ENCODE results near the gene OR10A3.

Gene OR10A3

DNA sequence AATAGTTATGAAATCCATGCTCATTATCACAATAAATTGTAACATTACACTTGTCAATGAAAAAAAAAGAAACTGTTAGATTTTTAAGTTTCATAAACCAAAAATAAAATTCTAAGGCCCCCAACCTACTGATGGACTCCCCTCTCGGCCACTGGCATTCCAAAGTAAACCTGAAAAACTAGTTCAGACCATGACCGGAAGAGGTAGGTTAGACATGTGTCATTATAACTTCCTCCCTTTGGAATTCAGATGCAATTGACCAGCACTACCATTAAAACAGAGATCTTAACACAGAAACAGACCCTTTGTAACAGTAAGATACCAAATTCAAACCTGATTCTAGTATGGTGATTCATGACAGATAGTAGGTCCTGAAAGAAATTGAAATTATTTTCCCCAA, 23.4 kb downstream of the OR10A3 start:
- TF ChIP-seq JUND (IDR thresholded peaks at IDR 0.05; ENCODE audit: low read depth): no peak
- in situ Hi-C loops (cut with HindIII; ENCODE audit: low pct_unique_long_range_greater_than_20kb, low sequenced_read_pairs): no loop called here
- peak in 1 of 2 experiments; percentile 10 for DNase-seq (ENCODE audit: low read depth in 1 of 2, low spot score in 1 of 2)

DNA sequence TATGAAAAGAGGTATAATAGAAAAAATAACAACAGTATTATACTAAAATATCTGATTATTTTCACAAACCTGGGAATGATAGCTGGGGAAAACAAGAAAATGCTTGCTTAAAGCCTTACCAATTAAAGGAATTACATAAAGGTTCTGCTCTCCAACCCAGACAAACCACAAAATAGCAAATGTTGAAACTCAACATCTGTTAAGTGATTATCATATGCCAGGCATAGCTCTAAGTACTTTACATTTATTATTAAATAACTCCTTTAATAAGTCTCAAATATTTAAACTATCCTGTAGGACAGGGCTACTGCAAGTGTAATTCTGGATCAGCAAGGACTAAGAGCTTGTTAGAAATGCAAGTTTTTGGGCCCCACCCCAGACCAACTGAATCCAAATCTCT, 30.5 kb downstream of the OR10A3 start:
- TF ChIP-seq JUND (IDR thresholded peaks at IDR 0.05; ENCODE audit: low read depth): no peak
- in situ Hi-C loops (cut with HindIII; ENCODE audit: low pct_unique_long_range_greater_than_20kb, low sequenced_read_pairs): no loop called here
- DNase-seq (ENCODE audit: low read depth in 1 of 2, low spot score in 1 of 2): no peak

DNA sequence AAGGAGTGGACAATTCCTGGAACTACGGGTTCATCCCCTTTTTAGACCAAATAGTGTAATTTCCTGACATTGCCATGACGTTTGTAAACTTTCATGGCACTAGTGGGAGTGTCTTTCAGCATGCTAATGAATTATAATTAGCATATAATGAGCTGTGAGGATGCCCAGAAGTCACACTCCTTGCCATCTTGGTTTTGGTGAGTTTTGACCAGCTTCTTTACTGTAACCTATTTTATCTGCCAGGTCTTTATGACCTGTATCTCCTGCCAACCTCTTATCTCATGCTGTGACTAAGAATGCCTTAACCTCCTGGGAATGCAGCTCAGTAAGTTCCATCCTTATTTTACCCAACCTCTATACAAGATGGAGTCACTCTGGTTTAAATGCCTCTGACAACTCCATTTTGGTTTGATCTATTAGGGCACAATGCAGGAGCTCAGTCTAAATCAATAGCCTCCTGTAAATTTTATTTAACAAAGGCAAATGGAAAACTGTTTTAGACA, 31.2 kb downstream of the OR10A3 start:
- in situ Hi-C loops (cut with HindIII; ENCODE audit: low pct_unique_long_range_greater_than_20kb, low sequenced_read_pairs): no loop called here
- no peak for TF ChIP-seq JUND (IDR thresholded peaks at IDR 0.05; ENCODE audit: low read depth)
- no peak for DNase-seq (ENCODE audit: low read depth in 1 of 2, low spot score in 1 of 2)

DNA sequence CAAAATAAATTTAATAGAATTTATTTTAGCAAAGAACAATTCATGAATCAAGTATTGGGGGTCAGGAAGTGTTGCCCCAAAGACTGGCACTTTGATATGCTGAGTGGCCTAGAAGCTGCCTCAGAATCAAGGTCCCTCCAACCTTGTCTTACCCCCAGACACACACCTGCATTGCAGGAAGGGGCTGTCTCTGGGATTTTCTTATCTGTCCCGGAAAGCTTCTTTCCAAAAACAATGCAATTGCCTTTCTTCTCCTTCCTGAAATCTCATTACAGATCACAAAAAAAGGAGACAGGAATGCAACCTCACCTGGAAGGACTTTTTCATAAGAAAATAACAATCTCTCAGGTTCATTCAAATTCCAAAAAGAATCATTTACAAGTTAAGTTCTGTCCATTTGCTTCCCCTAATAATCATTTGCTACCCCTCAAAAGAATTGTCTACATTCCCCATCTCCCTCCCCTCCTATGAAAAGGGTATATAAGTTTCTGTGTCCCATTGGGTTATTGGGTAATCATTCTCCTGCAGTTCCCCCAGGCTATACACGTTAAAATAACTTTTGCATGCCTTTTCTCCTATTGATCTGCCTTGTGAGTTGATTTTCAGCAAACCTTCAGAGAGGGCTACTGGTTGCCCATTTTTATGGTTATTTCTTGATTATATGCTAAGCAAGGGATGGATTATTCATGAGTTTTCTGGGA, 31.8 kb downstream of the OR10A3 start:
- in situ Hi-C loops (cut with HindIII; ENCODE audit: low pct_unique_long_range_greater_than_20kb, low sequenced_read_pairs): no loop called here
- DNase-seq (ENCODE audit: low read depth in 1 of 2, low spot score in 1 of 2): no peak
- no peak for TF ChIP-seq JUND (IDR thresholded peaks at IDR 0.05; ENCODE audit: low read depth)

DNA sequence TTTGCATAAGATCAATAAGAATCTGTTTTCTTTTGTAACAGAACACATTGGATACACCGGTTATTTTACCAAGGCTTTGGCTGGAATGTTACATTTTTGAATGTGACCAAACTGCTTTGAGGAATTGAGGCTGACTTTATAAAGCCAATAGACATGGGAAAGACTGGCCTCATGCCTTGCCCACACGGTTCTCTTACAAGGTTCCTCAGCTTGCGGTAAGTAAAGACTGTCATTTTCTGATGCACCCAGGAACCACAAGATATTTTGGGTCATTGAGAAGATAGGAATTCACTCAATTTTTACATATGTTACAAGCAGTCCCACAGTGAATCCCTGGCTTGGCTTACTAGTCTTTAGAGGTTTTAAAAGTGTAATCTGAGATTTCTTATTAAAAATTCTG, 34.4 kb downstream of the OR10A3 start:
- in situ Hi-C loops (cut with HindIII; ENCODE audit: low pct_unique_long_range_greater_than_20kb, low sequenced_read_pairs): no loop called here
- no peak for DNase-seq (ENCODE audit: low read depth in 1 of 2, low spot score in 1 of 2)
- no peak for TF ChIP-seq JUND (IDR thresholded peaks at IDR 0.05; ENCODE audit: low read depth)

- no peak for DNase-seq (ENCODE audit: low read depth in 1 of 2, low spot score in 1 of 2)
- in situ Hi-C loops (cut with HindIII; ENCODE audit: low pct_unique_long_range_greater_than_20kb, low sequenced_read_pairs): no loop called here
- no peak for TF ChIP-seq JUND (IDR thresholded peaks at IDR 0.05; ENCODE audit: low read depth)
Measured at GRCh38 chr11:7906481-7906880, 35.0 kb downstream of the OR10A3 start.

DNA sequence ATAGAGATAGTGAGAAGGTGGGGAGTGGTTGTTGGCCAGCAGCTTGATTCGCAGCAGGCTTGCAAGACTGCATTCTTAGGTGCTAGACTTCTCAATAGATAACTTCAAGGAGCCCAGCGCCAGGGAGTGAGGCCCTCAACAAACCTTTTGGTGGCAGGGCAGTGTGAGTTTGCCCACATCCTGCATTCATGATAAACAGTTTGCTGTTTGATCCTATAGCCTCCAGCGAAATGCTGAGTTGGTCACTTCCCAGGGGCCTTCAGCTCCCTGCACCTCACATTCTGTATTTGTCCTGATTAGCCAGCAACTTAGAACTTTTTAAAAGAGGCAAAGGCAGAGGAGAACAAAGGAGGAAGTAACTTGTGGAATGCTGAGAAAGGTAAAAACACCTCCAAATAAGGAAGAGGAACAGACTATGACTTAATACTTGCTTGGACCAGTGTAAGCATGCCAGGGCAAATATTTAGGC, 35.5 kb downstream of the OR10A3 start:
- in situ Hi-C loops (cut with HindIII; ENCODE audit: low pct_unique_long_range_greater_than_20kb, low sequenced_read_pairs): no loop called here
- no peak for TF ChIP-seq JUND (IDR thresholded peaks at IDR 0.05; ENCODE audit: low read depth)
- peak in 1 of 2 experiments; percentile 66 for DNase-seq (ENCODE audit: low read depth in 1 of 2, low spot score in 1 of 2)

DNA sequence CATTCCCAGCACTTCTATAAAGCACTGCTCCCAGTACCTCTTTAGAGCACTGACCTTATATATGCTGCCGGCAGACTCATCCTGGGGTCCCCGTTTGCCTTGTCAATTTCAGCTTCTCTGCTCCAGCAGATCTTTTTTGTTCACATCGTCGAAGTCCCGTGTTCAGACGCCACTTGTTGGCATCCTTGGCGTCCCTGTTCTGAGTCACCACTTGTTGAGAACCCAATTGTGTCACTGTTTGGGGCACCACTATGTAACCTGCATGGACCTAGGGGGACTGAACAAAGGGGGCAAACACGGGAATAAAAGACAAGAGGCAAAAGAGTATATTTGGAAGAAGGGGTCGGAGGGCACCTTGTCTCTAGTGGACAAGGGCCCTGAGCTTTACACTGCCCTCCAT, 36.0 kb downstream of the OR10A3 start:
- in situ Hi-C loops (cut with HindIII; ENCODE audit: low pct_unique_long_range_greater_than_20kb, low sequenced_read_pairs): no loop called here

GRCh38 chr11:7904917-7905316, 36.6 kb downstream of the OR10A3 start:
- peak in 1 of 2 experiments; percentile 39 for DNase-seq (ENCODE audit: low read depth in 1 of 2, low spot score in 1 of 2)
- in situ Hi-C loops (cut with HindIII; ENCODE audit: low pct_unique_long_range_greater_than_20kb, low sequenced_read_pairs): no loop called here
- TF ChIP-seq JUND (IDR thresholded peaks at IDR 0.05; ENCODE audit: low read depth): no peak

More for the DNA sequence above, 36.0 kb downstream of the OR10A3 start:
- DNase-seq (ENCODE audit: low read depth in 1 of 2, low spot score in 1 of 2): no peak
- TF ChIP-seq JUND (IDR thresholded peaks at IDR 0.05; ENCODE audit: low read depth): no peak

DNA sequence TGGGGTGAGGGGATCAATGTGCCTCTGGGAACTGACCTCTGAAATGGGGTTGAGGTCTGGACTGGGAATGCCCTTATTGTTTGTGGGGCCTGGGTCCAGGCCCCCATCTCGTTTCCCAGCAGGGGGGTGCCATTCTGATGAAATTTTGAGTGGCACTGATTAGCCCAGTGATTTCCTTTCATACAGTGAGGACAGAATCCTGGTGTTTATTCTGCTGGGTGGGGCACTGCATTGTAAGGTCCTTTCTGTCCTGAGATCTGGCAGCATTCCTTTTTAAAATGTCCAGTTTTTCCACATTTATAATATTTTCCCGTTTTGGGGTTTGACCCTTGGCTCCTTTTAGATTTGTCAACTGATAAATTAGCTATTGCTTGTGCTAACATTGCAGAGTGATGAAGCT, 37.6 kb downstream of the OR10A3 start:
- in situ Hi-C loops (cut with HindIII; ENCODE audit: low pct_unique_long_range_greater_than_20kb, low sequenced_read_pairs): no loop called here
- no peak for TF ChIP-seq JUND (IDR thresholded peaks at IDR 0.05; ENCODE audit: low read depth)
- DNase-seq (ENCODE audit: low read depth in 1 of 2, low spot score in 1 of 2): no peak

- TF ChIP-seq JUND (IDR thresholded peaks at IDR 0.05; ENCODE audit: low read depth): no peak
- in situ Hi-C loops (cut with HindIII; ENCODE audit: low pct_unique_long_range_greater_than_20kb, low sequenced_read_pairs): no loop called here
- DNase-seq (ENCODE audit: low read depth in 1 of 2, low spot score in 1 of 2): peak in 1 of 2 experiments; percentile 47
Measured at GRCh38 chr11:7901319-7901854, 40.1 kb downstream of the OR10A3 start.

GRCh38 chr11:7900686-7901085, 40.8 kb downstream of the OR10A3 start:
- in situ Hi-C loops (cut with HindIII; ENCODE audit: low pct_unique_long_range_greater_than_20kb, low sequenced_read_pairs): no loop called here
- peak in 1 of 2 experiments; percentile 5 for DNase-seq (ENCODE audit: low read depth in 1 of 2, low spot score in 1 of 2)
- no peak for TF ChIP-seq JUND (IDR thresholded peaks at IDR 0.05; ENCODE audit: low read depth)

GRCh38 chr11:7899418-7899817, 42.1 kb downstream of the OR10A3 start:
- in situ Hi-C loops (cut with HindIII; ENCODE audit: low pct_unique_long_range_greater_than_20kb, low sequenced_read_pairs): no loop called here
- TF ChIP-seq JUND (IDR thresholded peaks at IDR 0.05; ENCODE audit: low read depth): no peak
- DNase-seq (ENCODE audit: low read depth in 1 of 2, low spot score in 1 of 2): peak in 1 of 2 experiments; percentile 28
